SK-N-MC (cell line): ENCODE data around the gene PPIL6.

Experiments
- EZH2 ChIP-seq: fragments of 200-600 bp; sonication (generic); IDR thresholded peaks from one replicate; pipeline ENCODE4 v1.6.1; 2017; ENCODE audit warnings: antibody characterized with exemption
- FOXP2 ChIP-seq: optimal IDR thresholded peaks from 2 replicates; pipeline ENCODE3; 2011; ENCODE audit warnings: mild to moderate bottlenecking, moderate library complexity; ENCODE audit not compliant: insufficient read depth; ENCODE audit errors: extremely low read length, control extremely low read depth
- POLR2AphosphoS5 ChIP-seq: IDR thresholded peaks from 2 replicates; pipeline ENCODE4 v1.6.1; 2012; ENCODE audit warnings: mild to moderate bottlenecking, low read depth, low read length, borderline replicate concordance

- no peak for TF ChIP-seq EZH2
- no peak for TF ChIP-seq POLR2AphosphoS5
- no peak for TF ChIP-seq FOXP2
Observed at GRCh38 chr6:109417646-109418045, 22.8 kb downstream of the PPIL6 start.
